T-helper 2 cell (primary cell): ENCODE measurements around the gene CYB5A.
"Not testable (repeated sequence)": the region's sequence is repeated elsewhere in the genome, so short reads cannot be mapped to it uniquely, and the experiment has no call there.

Experiments used
- DNase-seq, 5 experiments: peaks; one replicate each; pipeline versions ENCODE4 v3.0.0 to v3.0.0-alpha.2; 2012 to 2022
- total RNA-seq, 2 donors: gene quantifications; one replicate each; lab custom pipeline; 2026; lab: John Stamatoyannopoulos, UW

The CYB5A gene, protein sequence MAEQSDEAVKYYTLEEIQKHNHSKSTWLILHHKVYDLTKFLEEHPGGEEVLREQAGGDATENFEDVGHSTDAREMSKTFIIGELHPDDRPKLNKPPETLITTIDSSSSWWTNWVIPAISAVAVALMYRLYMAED
- total RNA-seq: 7.2 to 8.0 reads per million in 2 donors

DNA sequence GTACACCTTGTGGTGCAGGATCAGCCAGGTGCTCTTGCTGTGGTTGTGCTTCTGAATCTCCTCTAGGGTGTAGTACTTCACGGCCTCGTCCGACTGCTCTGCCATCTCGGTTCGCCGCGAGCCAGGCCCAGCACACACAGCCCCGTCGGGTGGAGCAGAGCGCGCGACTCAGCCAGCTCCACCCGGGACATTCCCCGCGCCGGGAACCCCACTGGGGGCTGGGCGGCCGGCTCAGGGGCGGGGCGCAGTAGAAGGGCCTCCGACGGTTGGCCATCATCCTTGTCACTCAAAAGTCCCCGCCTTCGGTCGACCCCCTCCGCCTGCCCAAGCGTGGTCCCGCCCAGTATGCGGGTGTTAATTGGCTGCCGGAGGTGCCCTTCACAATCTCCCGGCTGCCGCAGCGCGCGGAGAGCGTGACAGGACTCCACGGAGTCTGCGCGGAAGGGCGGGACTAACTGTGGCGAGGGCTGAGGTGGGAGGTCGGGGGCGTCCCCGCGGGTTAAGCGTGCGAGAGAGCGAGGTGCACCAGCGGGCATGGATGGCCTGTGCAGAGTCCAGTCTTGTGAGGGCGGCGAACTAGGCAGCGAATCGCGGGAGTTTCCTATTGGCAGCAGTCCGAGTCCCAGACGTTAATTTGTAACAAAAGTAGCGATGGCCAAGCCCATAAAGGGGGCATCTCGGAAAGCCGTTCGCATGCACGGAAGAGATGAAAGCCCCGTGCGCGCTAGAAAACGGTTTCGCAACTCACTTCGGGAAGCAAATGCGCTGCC lies at the start of gene CYB5A:
Gene CYB5A, minus strand, starts transcription at position 193 of the 770 bp plus-strand sequence. Its CDS starts 88 bp downstream, at position 105.
- peak; percentile 96 to 99 (median 97) for DNase-seq

DNA sequence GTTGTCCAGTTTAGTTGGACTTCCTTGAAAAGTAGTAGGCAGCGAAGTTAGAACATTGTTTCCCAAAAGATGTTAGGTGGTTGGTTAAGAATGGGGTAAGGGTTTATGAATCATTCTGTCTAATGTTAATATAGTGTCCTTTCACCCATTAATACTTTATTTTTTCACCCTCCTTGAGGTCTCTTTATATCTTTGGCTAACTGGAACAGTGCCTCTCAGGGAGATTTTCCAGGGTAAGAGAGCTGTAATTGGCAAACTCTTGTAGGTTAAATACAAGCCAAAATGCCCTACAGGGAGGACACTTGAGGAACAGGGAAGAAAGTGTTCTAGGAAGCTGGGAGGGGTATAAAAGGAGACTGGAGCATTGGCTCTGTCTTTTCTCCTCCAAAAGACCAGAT lies 46.1 kb upstream of the CYB5A start:
- no peak for DNase-seq

DNA sequence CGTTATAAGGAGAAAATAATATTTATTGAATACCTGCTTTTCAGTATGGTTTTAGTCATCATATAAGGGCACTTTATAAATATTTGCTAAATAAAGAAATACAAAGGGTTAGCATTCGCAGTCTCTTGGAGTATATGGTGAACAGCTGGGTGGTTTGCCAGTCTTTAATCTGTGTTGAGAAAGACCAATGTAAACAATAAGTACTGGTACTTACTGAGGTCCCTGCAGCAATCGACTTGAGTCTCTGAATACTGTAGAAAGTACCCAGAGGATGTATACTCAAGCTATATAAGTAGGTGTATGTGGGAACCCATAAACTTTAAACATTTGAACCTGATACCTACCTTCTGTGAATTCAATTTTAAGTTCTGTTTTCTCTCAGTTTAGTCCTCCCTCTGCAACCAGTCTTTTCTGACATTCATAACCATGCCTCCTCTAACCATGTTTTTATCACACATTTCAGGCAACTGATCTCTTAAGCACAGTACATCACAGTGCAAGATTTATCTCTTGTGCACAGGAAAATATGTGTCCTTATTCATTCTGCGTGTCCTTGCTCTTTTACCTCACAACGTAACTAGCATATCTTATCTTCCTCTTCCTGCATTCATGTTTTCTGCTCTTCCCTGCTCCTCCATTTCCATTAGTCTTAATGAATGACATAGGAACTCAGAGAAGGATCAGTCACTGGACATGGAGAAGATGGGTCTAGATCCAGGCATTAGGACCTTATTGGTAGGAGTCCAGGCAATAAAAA lies 45.6 kb upstream of the CYB5A start:
- DNase-seq: no peak

DNA sequence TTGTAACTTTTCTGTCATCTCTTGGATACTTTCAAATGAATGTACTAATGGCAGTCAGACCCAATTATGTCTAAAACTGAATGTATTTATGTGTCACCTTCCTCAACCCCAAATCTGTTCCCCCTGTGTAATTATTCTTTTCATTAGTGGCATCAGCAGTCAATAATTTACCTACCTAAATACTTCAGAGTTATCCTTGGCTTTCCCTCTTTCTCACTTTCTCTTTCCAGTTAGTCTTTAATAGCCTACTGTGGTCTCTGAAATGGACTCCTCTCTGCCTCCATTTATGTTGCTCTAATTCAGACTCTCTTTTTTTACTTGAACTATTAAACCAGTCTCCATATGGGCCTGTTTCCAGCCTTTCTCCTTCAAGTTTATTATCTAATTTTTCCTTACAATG lies 44.9 kb upstream of the CYB5A start:
- DNase-seq: no peak

DNA sequence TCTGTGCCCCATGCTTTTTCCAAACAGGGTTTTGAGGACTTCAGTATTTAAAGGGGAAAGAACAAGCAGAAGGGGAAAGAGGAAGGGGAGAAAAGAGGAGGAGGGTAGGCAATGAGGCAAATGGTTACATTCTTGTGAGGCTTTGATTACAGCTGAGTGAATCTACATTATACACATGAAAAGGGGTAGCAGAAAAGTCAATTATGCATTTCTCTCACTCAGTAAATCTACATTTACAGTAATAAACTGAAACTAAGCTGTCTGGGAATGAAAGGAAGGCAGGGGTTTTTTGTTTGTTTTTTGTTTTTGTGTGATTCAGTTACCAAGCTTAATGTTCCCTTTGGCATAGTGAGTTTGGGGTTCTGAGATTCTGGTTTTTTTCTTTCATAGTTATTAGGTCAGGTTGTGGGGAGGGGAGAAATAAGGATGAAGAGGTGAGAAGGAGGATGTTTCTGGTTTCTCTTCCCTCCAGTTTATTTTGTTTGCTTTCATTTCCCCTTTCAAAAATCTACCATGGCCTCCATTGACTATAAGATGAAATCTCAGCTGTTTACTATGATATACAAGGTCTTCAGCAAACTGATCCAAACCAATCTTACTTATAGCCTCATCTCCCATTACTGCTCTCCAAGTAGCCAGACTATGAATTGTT lies 42.6 kb upstream of the CYB5A start:
- DNase-seq: no peak

DNA sequence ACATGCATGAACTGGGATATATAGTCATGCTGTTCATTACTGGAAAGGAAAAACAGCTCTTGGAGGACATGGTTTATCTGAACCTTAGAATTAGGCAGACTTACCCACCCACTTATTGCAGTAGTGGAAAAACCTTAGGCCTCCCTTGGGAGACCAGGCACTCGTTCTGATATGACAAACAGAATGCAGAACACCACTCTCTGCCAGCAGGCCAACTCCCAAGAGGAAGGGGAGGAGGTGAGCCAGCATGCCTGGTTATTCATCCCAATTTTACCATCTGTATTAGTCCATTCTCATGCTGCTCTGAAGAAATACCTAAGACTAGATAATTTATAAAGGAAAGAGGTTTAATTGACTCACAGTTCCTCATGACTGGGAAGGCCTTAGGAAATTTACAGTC lies 41.3 kb upstream of the CYB5A start:
- no peak for DNase-seq

DNA sequence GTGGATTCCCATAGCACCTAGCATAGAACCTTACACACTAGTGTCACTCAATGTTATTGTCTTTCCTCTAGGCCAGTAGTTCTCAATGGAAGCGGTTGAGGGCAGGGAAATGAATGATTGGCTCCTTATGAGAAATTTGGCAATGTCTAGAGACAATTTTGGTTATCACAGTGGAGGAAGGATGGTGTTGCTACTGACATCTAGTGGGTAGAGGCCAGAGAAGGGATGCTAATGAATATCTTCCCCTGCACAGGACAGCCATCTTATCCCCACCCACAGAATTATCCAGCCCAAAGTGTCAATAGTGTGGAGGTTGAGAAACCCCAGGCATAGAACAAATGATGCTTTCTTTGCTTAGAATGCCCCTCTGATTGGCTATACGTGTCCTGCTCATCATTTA lies 39.6 kb upstream of the CYB5A start:
- peak in 1 of 5 experiments; percentile 20 for DNase-seq

DNA sequence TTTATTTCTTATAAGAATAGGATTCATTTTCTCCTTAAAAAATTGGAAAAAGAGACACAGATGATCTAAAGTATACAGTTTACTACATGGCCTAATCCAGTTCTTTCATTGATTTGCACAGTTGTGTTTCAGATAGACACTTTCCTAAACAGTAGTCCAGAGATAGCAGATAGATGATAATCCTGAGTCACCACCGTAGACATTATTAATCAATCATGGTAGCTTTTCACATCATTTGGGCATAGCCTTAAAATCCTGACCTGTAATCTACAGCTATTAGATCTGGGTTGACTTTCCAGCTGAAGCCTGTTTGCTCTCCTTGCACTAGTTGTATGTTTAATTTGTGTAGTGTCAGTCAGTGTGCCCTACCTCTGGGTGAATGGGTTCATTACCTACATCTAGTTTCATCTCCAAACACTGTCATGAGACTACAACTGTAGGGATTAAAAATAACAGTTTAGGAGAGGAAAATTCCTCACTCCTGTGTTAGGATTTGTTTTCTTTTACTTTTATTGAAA lies 38.0 kb upstream of the CYB5A start:
- DNase-seq: no peak

DNA sequence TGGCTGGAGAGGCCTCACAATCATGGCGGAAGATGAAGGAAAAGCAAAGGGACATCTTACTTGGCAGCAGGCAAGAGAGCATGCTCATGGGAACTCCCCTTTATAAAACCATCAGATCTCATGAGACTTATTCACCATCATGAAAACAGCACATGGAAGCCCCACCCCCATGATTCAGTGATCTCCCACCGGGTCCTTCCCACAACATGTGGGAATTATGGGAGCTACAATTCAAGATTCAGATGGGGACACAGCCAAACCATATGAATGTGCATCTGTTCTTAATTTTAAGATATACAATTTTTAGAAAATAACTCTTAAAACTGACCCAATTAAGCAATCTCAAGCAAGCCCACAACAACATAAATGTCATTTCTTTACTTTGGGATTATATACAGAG lies 36.4 kb upstream of the CYB5A start:
- no peak for DNase-seq

DNA sequence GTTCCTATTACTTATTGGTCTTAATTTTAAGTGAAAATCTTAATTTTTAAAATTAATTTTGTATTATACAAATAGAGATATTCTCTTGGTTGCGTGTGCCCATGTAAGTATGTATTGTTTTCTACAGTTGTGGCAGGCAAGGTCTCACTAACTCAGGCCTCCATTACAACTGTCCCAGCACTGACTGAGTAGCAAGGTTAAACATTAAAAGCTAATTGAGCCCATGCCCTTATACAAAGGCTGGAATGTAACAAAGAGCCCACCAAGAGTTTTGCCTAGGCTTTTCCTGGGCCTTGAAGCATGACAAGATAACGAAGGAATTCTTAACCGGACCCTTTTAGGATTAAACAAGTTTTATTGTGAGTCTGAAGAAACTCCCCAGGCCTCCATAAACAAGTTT lies 35.0 kb upstream of the CYB5A start:
- DNase-seq: not testable (repeated sequence)

DNA sequence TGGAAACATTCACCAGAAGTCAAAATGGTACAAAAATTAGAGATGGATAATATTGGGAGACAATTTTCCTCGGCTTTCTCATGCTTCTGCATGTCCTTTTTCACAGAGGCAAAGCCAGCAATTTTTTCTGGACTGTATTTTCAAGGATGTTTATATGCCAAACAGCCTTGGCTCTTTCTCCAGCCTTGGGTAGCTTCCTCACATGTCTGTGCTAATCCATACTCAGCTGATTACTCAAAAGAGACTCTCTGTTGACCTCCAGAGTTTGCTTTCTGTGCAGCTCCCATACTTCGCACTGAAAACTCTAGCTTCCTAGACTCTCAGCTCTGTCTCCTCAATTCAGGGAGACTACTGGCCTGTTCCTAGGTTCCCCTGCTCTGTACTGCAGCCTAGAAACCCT lies 34.5 kb upstream of the CYB5A start:
- DNase-seq: no peak

DNA sequence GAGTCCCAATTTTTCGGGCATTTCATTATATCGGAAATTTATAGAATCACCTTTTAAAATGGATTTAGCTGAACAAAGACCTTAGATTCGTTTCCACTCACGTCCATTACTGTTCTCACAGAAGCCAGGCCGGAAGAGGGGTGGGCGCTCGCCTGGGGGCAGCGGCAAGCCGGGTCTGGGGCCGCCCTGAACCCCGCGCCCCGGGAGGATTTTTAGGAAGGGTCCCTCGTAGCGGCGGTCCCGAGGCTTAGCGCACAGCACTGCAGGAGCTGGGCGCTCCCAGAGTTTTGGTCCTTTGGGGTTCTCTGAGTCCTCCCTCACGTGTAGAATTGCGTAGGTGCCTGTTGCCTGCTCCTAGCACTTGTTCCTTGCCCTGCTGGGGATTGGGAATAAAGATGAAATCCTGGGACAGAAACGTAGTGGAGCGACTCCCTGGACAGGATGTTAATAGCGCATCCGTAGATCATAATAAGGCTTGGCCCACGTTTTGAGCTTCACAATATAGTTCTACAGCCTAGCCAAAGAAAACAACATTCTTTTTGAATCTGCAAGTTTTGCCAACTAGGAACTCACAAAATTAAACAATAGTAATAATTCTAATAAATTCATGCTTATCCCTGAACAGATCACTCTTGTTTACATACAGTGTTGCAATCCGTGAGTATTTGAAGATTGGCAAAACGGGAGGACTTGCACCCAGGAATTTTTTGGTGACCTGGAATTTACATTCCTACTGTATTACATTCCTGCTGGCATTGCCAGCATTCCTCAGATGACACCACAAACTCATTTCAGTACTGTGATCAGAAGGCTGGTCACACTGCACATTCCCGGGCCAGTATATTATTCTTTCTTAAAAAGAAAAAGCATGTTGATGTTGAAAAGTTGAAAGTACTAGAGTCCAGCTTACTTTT lies 24.8 kb upstream of the CYB5A start:
- DNase-seq: no peak

DNA sequence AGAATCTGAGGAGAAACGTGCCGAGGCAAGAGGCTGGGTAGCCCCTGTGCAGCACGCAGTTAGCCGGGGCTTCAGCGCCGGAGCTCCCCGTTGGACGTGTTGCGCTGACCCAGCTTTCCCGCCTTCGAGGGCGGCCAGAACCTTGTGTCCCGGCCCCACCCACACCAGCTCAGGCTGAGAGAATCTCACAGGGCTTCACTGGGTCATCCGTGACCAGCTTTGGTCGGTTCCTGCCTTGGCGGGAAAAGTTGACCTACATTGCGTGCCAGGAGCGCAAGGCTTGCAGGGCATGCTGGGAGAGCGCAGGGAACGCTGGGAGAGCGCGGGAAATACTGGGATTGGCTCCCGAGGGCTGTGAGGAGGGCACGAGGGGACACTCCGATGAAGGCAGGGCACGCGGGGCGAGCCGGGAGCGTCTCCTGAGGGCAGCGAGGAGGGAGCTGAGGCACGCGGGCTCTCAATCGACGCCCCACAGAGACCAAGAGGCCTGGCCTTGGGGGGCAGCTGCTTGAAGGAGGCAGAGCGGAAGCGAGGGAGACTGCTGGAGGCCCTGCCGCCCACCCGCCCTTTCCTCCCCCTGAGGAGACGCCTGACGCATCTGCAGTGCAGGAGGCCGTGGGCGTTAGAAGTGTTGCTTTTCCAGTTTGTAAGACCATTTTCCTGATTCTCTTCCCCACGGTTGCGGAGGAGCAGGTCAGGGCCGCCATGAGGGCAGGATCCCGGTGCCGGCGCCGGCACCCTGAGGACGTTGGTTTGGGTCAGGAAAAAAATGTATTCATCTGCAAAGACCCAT lies 23.9 kb upstream of the CYB5A start, which contains the start of gene C18orf63:
Gene C18orf63, plus strand, starts transcription at position 376 of the 793 bp plus-strand sequence. CDS start 2,027 bp downstream, outside the sequence.
- DNase-seq: no peak

DNA sequence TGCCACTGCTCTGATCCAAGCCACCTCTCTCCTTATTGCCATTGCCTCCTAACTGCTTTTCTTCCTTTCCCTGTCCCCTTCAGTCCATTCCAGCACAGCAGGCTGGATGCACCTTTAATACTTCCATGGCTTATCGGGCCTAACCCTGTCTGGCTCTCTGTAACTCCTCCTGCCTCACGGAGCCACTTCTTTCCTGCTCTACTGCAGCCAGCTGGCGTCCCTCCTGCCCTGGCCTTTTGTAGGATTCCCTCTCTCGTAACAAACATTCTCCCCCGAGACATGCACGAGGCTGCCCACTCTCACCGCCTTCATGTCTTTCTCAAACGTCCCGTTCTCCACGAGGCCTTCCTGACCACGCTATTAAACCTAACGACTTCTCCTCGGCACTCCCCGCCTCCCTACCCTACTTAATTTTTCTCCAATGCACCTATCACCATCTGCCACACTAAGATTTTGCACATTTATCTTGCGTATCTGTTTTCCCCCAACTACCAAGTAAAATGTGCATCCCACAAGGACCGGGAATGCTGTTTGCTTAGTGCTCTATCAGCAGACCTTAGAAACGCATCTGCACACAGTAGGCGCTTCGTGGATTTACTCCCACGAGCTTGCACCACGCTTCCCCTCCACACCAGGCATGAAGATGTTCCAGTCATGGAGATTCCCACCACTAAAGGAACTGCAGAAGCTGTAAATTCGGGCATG lies 23.1 kb upstream of the CYB5A start:
- no peak for DNase-seq

DNA sequence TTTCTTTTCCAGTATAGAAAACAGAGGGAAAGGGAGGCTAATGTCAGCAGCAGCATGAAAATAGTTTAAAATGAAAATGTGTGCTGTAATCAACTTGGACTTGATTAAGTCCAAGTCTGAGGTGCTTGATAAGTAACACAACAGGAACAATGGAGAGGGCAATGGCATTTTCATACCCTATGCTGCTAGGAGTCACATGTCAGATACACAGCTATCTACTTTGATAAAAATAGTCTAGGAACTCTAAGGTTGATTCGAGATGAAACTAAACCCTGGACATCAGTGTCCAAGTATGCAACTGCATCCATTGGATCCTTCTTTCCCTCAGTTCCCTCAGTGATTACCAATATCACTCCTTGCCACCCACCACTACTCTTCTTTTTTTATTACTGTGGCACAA lies 19.2 kb upstream of the CYB5A start:
- DNase-seq: no peak

DNA sequence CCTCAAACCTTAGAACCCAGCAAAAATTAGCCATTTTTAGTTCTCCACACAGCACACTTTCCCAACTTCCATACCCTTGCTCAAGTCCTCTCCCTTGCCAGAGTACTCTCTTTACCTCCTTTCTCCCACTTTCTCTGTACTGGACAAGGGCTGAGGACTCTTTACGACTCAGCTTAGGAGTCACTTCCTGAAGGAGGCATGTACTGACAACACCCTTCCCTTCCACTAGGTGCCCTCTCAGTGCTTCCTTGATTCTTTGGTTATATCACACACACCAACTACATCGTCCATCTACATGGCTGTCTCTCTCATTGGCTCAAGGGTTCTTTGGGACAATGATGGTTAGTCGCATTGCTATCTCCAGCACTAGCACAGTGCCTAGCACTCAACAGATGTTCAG lies 18.6 kb upstream of the CYB5A start:
- peak in 1 of 5 experiments; percentile 29 for DNase-seq

DNA sequence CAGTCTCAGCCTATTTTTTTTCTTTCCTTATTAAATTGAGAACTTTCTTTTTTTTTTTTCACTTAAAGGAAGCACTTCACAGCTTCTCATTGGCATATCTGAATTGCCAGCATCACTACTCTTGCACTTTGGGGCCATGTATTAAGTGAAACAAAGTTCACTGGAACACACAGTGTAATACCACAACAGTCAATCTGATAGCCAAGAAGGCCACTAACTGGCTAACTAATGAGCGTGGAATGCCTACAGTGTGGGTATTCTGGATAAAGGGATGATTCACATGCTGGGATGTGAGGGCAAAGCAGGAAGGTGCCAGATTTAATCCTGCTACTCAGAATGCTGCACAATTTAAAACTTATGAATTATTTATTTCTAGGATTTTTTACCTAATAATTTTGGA lies 12.2 kb upstream of the CYB5A start:
- no peak for DNase-seq

DNA sequence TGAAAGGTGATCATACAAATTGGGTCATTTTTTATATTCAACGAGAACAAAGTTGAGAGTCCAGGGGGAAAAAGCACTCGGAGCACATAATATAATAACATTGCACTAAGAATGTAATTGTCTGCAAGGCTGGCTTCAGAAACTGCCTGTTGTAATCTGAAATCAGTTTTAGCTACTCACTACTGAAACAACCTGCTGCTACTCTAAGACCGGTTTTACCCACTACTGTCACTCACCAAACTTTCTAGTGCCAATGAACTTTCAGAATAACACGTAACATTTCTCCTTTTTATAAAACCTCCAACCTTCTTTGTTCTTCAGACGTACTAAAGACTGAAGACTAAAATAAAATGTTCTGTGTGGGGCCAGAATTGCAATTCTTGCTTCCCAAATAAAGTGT lies 11.5 kb upstream of the CYB5A start:
- DNase-seq: no peak

DNA sequence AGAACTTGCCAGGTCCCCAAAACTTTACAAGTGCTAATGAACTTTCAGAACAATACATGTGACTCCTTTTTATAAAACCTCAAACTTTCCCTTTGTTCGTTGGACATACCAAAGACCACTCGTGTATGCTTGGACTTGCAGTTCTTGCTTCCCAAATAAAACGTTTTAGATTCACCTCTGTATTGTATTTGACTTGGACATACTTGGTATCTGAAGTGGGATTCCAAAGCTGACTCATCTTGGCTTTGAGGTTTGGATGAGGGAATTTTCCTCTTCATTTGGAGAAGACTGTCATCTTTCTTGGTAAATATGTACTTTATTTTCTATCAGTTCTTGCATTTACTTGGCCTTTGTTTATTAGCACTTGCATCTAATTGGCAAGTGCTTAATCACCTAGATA lies 8.0 kb upstream of the CYB5A start:
- no peak for DNase-seq

DNA sequence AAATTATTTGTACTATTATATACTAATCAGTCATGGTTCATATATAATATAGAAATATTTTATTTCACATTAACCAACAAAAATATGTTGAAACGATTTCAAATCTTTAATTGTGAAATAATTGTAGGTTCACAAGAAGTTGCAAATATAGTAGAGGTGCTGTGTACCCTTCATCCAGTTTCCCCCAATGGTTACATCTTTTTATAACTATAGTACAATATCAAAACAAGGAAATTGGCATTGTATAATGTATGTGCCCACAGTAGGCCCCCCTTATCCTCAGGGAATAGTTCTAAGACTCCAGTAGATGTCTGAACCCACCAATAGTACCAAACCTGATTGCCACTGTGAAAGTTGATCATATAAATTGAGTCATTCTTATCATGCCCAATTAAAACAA lies 7.4 kb upstream of the CYB5A start:
- no peak for DNase-seq
